MG63 (cell line): Measurements from ENCODE around the gene ECPAS. TPM values are rescaled to one million over a fixed set of nuclear protein-coding genes. Genes with fewer than 3 reads are reported as not detected.
"Not testable (repeated sequence)": the region's sequence is repeated elsewhere in the genome, so short reads cannot be mapped to it uniquely, and the experiment has no call there.

Source experiments
- DNase-seq: peaks from one replicate; pipeline ENCODE4 v3.0.0-alpha.2; 2020
- H3K27me3 ChIP-seq: fragments of 250-450 bp; sonication (Bioruptor Pico); 2 replicates; pipeline ENCODE4 v1.5.1; 2020; ENCODE audit warnings: mild to moderate bottlenecking, moderate library complexity
- H3K36me3 ChIP-seq: fragments of 250-450 bp; sonication (Bioruptor Pico); 2 replicates; pipeline ENCODE4 v1.5.1; 2020; ENCODE audit warnings: mild to moderate bottlenecking, moderate library complexity
- H3K4me3 ChIP-seq: fragments of 250-450 bp; sonication (Bioruptor Pico); 2 replicates; pipeline ENCODE4 v1.5.1; 2020; ENCODE audit warnings: mild to moderate bottlenecking, moderate library complexity
- H3K9me3 ChIP-seq: fragments of 250-450 bp; sonication (Bioruptor Pico); 2 replicates; pipeline ENCODE4 v1.5.1; 2020; ENCODE audit warnings: mild to moderate bottlenecking, moderate library complexity
- total RNA-seq: library from RNA; depleted of rRNA; stranded (reverse); fragments of >200 nt; shearing (Covaris generic); gene quantifications from 2 replicates; pipeline ENCODE4 v1.2.3, GENCODE V29; 2014; ENCODE audit warnings: low replicate concordance; rRNA removed

Gene ECPAS
- total RNA-seq, 1 experiment from 2014 or later: 87.8 TPM

- not testable (repeated sequence) for H3K4me3 ChIP-seq, H3K9me3 ChIP-seq, DNase-seq, H3K27me3 ChIP-seq, H3K36me3 ChIP-seq
These were observed 149.8 kb downstream of the ECPAS start for GRCh38 chr9:111334318-111334863.

- H3K4me3 ChIP-seq: no peak within 1 kb of the TSS
- no peaks in the 10 kb centered on the region for H3K27me3 ChIP-seq
- no peaks in the 10 kb centered on the region for H3K36me3 ChIP-seq
- no peaks in the 10 kb centered on the region for H3K9me3 ChIP-seq
- no peak for DNase-seq
These were observed 154.1 kb downstream of the ECPAS start, which contains the start of gene OR2K2 for GRCh38 chr9:111330124-111330523. OR2K2 (minus strand) TSS chr9:111330224; CDS start chr9:111328433, 1,791 bp downstream.

GRCh38 chr9:111320631-111321030, 163.6 kb downstream of the ECPAS start:
- H3K9me3 ChIP-seq: no peaks in the 10 kb centered on the region
- H3K27me3 ChIP-seq: no peaks in the 10 kb centered on the region
- H3K36me3 ChIP-seq: no peaks in the 10 kb centered on the region
- no peak for DNase-seq
- H3K4me3 ChIP-seq: no peak overlapping the region

- H3K9me3 ChIP-seq: no peaks in the 10 kb centered on the region
- no peak overlapping the region for H3K4me3 ChIP-seq
- no peak for DNase-seq
- no peaks in the 10 kb centered on the region for H3K27me3 ChIP-seq
- H3K36me3 ChIP-seq: no peaks in the 10 kb centered on the region
These were observed 167.4 kb downstream of the ECPAS start for GRCh38 chr9:111316796-111317195.

Other genes with a start within 250 kb of the ECPAS start
- not detected in 2 replicates for gene OR2K2, start 154.2 kb downstream of the ECPAS start, total RNA-seq
- not detected in 2 replicates for gene ZNF483, start 40.8 kb upstream of the ECPAS start, total RNA-seq
- gene PTGR1, start 115.3 kb upstream of the ECPAS start, total RNA-seq: 50.7 and 66.2 TPM in 2 replicates
- gene DNAJC25, start 147.0 kb upstream of the ECPAS start, total RNA-seq: 5.7 and 9.1 TPM in 2 replicates
- gene GNG10, start 177.2 kb upstream of the ECPAS start, total RNA-seq: 129 and 149 TPM in 2 replicates